Mesothelial cell of epicardium (in vitro differentiated cells): ENCODE results near the gene RTN4R. TPM values are rescaled to one million over a fixed set of nuclear protein-coding genes. Genes with fewer than 3 reads are reported as not detected.
A peak's percentile ranks its signal among the peaks of the same experiment; 100 is the strongest.
"Not testable (repeated sequence)": the region's sequence is repeated elsewhere in the genome, so short reads cannot be mapped to it uniquely, and the experiment has no call there.

ENCODE experiments used
- DNase-seq, 2 experiments: peaks; one replicate each; pipeline ENCODE4 v3.0.0; 2021; ENCODE audit warnings: low spot score in 2 of 2; ENCODE audit not compliant: unreplicated experiment in 2 of 2
- H3K27ac Mint-ChIP-seq: 2 replicates; pipeline ENCODE4 v1.8.0; 2021; ENCODE audit warnings: mixed read lengths
- H3K27me3 Mint-ChIP-seq: 2 replicates; pipeline ENCODE4 v1.8.0; 2021; ENCODE audit warnings: low read depth, mixed read lengths
- H3K36me3 Mint-ChIP-seq: 2 replicates; pipeline ENCODE4 v1.8.0; 2021; ENCODE audit warnings: mixed read lengths
- H3K4me1 Mint-ChIP-seq: 2 replicates; pipeline ENCODE4 v1.8.0; 2021; ENCODE audit warnings: mixed read lengths
- H3K4me3 Mint-ChIP-seq: 2 replicates; pipeline ENCODE4 v1.8.0; 2021; ENCODE audit warnings: mild to moderate bottlenecking, moderate library complexity, mixed read lengths
- H3K9me3 Mint-ChIP-seq: 2 replicates; pipeline ENCODE4 v1.8.0; 2021; ENCODE audit warnings: mixed read lengths
- CTCF ChIP-seq: fragments of 200-600 bp; sonication (generic); IDR thresholded peaks from one replicate; pipeline ENCODE4 v1.5.0; 2021; ENCODE audit warnings: antibody characterized with exemption; ENCODE audit not compliant: unreplicated experiment
- total RNA-seq: library from RNA; stranded (reverse); gene quantifications from 3 replicates; pipeline ENCODE4 v1.2.1, GENCODE V29; 2021

RTN4R gene
- total RNA-seq, 1 donor from 2014 or later, result 10.0 TPM

GRCh38 chr22:20313306-20314077 is 45.4 kb upstream of the RTN4R start:
- peaks cover 21% of the 10 kb centered on the region for H3K4me1 Mint-ChIP-seq
- peak; percentile 8 to 32 for DNase-seq
- H3K27ac Mint-ChIP-seq, H3K4me3 Mint-ChIP-seq, H3K9me3 Mint-ChIP-seq, H3K36me3 Mint-ChIP-seq, H3K27me3 Mint-ChIP-seq: not testable (repeated sequence)

DNA sequence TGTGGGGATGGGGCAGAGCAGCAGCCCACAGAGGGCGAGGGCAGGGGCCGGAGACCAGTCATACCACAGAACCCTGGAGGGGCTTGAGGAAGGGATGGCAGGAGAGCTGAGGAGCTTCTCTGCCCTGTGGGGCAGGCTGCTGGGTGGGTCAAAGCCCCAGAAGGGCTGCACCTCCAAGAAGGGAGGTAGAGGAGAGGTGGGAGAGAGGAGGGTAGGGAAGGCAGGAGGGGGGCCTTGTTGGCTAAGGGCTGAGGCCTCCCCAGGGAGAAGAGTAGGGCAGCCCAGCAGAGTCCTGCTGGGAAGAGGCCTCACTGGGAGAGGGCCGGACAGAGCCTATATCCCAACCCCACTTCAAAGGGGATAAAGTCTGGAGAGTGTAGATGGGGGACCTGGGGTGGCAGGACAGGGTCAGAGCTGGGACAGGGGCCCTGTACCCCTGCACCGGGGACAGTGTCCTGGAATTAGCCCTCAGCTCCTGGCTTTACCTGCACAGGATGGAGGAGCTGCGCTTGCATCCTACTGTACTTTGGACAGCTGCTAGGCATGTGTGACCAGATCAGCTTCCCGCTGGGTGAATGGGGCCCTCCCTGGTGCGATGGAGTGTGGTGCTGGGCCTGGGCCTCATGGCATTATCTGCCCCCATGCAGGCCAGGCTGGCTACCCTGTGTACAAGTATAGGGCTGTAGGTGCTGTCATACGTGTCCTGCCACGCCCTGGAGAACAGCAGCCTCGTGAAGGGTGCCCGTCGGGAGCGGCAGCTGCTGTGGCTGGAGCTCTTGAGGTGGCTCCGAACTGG is 44.5 kb upstream of the RTN4R start:
- Mint-ChIP-seq H3K4me3 (no peak overlapping the region), H3K9me3 (no peaks in the 10 kb centered on the region), H3K4me1 (peaks cover 14% of the 10 kb centered on the region), H3K36me3 (no peaks in the 10 kb centered on the region), H3K27me3 (no peaks in the 10 kb centered on the region), H3K27ac (no peak overlapping the region)
- TF ChIP-seq CTCF, result no peak
- DNase-seq, result peak; percentile 13 to 34

DNA sequence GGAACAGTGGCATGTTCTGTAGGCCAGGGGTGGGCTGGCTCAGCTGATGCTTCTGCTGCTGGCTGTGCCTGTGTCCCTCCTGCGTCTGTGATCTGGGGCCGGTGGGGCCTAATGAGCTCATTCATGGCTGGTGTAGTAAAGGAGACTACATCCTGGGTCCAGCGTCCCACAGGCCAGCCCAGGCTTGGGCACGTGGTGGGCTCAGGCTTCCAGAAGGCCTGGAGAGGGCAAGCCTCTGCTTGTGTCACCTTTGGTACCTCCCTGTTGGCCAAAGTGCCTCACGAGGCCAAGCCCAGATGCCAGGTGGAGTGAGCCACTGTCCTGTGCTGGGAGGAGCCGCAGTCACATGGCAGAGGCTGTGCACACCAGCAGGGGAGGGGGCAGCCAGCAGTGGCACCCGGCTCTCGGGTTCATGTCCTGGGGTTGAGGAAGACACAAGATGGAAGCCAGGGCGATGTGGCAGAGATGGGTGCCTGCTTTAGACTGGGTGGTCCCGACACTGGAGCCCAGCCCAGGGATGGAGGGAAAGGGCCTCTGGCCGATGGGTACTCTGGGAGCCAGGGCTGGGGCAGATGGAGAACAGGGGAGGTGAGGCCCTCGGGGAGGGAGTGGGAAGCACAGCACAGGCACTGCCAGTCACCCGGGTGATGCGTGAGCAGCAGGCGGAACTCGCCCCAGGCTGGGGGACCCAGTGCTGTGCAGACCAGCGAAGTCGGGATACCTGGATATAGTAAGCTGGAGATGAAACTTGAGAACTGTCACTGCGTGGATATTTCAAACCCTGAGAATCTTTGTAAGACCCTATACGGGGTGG is 43.3 kb upstream of the RTN4R start:
- not testable (repeated sequence) for H3K27ac Mint-ChIP-seq, H3K27me3 Mint-ChIP-seq, H3K9me3 Mint-ChIP-seq, H3K4me1 Mint-ChIP-seq, H3K36me3 Mint-ChIP-seq, H3K4me3 Mint-ChIP-seq
- DNase-seq, result peak; percentile 18 to 30

GRCh38 chr22:20310773-20311172 is 42.7 kb upstream of the RTN4R start:
- H3K4me1 Mint-ChIP-seq, H3K27ac Mint-ChIP-seq, H3K4me3 Mint-ChIP-seq, H3K9me3 Mint-ChIP-seq, H3K27me3 Mint-ChIP-seq, H3K36me3 Mint-ChIP-seq: not testable (repeated sequence)
- peak; percentile 3 to 34 for DNase-seq

- H3K27ac Mint-ChIP-seq, H3K9me3 Mint-ChIP-seq, H3K36me3 Mint-ChIP-seq, DNase-seq, H3K4me3 Mint-ChIP-seq, H3K27me3 Mint-ChIP-seq, H3K4me1 Mint-ChIP-seq: not testable (repeated sequence)
Observed at GRCh38 chr22:20310180-20310579, 42.1 kb upstream of the RTN4R start.

DNA sequence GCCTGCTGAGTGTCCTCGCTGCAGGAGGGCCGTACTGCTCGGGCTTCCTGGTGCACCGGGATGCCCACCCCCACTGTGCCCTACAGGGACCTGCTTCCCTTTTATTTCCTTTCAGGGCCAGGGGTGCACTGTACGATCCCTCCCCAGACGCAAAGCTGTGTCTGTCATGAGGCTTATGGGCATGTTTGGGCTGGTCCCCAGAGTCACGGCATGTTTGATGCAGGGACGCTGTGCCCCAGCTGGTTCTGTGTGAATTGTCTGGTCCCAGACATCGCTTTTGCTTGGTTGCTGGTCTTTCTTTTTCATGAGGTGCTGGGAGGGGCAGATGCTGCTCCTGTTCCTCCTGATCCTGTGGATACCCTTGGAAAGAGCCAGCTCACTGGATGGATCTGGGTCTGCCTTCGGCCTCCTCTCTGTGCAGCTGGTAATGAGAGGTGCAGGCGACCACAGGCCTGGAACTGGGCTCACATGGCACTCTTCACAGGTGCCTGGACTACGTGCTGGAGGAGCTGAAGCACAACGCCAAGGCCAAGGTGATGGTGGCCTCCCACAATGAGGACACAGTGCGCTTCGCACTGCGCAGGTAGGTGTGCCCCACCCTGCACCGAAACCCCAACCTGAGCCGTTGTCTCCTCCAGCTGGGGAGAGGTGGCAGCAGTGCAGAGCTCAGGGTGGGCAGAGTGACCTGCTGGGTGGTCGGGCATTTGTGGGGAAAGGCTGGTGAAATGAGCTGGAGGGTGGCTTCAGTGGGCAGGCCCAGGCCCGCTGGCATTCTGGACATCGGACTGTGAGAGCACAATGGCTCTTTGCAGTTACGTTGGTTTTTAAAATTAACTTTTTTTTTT is 40.9 kb upstream of the RTN4R start:
- H3K36me3 Mint-ChIP-seq, H3K27ac Mint-ChIP-seq, H3K9me3 Mint-ChIP-seq, H3K4me3 Mint-ChIP-seq, H3K27me3 Mint-ChIP-seq, H3K4me1 Mint-ChIP-seq: not testable (repeated sequence)
- peak in 1 of 2 experiments; percentile 8 for DNase-seq

DNA sequence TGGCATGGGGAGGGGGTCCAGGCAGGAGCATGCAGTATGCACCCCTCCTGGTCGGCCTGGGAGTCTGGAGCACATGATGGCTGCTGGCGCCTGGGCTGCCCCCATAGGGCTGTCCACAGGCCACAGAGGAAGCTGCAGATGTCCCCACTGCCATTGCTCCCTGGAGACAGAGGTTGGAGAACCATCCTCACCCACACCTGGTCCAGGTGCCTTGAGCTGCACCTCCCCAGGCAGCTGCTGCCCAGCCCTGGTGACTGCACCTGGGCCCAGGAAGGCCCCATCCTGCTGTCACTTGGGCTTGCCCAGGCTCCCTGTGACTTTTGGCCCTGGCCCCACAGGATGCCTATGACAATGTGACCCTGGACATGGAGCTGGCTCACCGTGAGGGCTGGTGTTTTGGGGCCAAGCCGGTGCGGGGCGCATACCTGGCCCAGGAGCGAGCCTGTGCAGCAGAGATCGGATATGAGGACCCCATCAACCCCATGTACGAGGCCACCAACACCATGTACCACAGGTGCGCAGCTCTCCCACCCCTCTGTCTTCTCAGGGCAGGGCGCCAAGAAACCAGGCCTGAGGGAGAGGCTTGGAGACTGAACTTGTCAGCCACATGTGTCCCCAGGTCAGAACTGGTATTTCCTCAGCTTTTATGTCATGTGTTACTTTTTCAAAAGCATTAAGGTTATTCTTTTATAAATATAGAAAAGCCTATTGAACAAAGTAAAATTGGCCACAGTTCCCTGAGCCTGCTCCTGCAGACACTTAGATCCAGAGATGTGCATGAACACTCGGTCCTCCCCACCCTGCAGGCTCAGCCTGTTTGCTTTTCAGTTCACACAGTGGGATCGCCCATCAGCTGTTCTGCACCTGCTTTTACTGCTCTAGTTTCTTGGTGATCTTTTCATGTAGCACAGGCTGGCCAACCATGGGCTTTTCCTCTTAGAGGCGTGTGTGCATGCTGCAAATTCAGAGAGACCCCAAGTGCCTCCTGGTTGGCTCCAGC is 39.6 kb upstream of the RTN4R start:
- not testable (repeated sequence) for DNase-seq, H3K36me3 Mint-ChIP-seq, H3K27me3 Mint-ChIP-seq, H3K4me1 Mint-ChIP-seq, H3K9me3 Mint-ChIP-seq, H3K4me3 Mint-ChIP-seq, H3K27ac Mint-ChIP-seq

- not testable (repeated sequence) for H3K9me3 Mint-ChIP-seq, H3K36me3 Mint-ChIP-seq, H3K27me3 Mint-ChIP-seq, H3K27ac Mint-ChIP-seq, DNase-seq, H3K4me3 Mint-ChIP-seq
- peaks cover 12% of the 10 kb centered on the region for H3K4me1 Mint-ChIP-seq
Observed at GRCh38 chr22:20306646-20307447, 38.7 kb upstream of the RTN4R start.
